GM19455 (cell line): ENCODE data around the gene CIITA.
"Not testable (repeated sequence)": the region's sequence is repeated elsewhere in the genome, so short reads cannot be mapped to it uniquely, and the experiment has no call there.

ENCODE experiments used
- ATAC-seq: cut with Tn5 transposase; IDR thresholded peaks from one replicate; pipeline ENCODE4 v1.9.1; 2021; ENCODE audit not compliant: unreplicated experiment

The CIITA gene, protein sequence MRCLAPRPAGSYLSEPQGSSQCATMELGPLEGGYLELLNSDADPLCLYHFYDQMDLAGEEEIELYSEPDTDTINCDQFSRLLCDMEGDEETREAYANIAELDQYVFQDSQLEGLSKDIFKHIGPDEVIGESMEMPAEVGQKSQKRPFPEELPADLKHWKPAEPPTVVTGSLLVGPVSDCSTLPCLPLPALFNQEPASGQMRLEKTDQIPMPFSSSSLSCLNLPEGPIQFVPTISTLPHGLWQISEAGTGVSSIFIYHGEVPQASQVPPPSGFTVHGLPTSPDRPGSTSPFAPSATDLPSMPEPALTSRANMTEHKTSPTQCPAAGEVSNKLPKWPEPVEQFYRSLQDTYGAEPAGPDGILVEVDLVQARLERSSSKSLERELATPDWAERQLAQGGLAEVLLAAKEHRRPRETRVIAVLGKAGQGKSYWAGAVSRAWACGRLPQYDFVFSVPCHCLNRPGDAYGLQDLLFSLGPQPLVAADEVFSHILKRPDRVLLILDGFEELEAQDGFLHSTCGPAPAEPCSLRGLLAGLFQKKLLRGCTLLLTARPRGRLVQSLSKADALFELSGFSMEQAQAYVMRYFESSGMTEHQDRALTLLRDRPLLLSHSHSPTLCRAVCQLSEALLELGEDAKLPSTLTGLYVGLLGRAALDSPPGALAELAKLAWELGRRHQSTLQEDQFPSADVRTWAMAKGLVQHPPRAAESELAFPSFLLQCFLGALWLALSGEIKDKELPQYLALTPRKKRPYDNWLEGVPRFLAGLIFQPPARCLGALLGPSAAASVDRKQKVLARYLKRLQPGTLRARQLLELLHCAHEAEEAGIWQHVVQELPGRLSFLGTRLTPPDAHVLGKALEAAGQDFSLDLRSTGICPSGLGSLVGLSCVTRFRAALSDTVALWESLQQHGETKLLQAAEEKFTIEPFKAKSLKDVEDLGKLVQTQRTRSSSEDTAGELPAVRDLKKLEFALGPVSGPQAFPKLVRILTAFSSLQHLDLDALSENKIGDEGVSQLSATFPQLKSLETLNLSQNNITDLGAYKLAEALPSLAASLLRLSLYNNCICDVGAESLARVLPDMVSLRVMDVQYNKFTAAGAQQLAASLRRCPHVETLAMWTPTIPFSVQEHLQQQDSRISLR

DNA sequence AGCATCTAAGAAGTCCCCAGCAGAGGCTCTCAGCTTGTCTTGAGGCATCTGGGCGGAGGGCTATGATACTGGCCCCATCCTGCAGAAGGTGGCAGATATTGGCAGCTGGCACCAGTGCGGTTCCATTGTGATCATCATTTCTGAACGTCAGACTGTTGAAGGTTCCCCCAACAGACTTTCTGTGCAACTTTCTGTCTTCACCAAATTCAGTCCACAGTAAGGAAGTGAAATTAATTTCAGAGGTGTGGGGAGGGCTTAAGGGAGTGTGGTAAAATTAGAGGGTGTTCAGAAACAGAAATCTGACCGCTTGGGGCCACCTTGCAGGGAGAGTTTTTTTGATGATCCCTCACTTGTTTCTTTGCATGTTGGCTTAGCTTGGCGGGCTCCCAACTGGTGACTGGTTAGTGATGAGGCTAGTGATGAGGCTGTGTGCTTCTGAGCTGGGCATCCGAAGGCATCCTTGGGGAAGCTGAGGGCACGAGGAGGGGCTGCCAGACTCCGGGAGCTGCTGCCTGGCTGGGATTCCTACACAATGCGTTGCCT is at the start of gene CIITA:
CIITA (plus strand) TSS at position 404 of the 543 bp plus-strand sequence; CDS start at position 533, 129 bp downstream.
- ATAC-seq: peak; percentile 59

DNA sequence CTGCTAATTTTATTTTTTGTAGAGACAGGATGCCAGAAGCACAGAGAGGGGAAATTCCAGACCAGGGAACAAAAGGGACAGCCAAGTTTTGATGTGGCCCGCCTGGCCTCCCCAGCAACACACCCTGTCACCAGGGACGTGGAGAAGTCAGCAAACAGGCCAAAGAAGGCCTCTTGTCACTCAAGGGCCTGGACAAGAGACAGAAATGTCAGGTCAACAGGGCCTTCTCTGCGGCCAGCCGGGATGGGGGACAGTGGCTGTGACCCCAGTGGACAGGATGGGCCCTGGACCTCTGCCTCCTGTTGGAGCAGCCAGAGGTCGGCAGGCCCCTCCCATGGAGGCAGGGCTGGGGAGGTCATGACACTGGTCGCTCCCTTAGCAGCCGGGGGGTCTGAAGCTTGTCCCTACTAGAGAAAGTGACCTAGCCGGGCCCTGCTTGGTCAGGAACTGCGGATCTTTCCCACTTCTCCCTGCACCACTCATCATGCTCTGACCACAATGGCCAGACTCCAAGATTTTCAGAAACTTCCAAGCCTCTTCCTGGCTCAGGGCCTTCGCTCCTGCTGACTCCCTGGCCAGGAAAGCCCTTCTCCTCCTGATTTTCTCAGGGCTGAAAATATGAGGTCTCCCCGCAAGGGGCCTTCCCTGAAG is 49.2 kb upstream of the CIITA start:
- no peak for ATAC-seq

GRCh38 chr16:10828851-10829366 is 48.1 kb upstream of the CIITA start:
- ATAC-seq: no peak

GRCh38 chr16:10829390-10830098 is 47.5 kb upstream of the CIITA start:
- not testable (repeated sequence) for ATAC-seq

GRCh38 chr16:10830240-10830639 is 46.8 kb upstream of the CIITA start:
- ATAC-seq: not testable (repeated sequence)

- ATAC-seq: no peak
Observed at GRCh38 chr16:10831894-10832886, 44.8 kb upstream of the CIITA start.

DNA sequence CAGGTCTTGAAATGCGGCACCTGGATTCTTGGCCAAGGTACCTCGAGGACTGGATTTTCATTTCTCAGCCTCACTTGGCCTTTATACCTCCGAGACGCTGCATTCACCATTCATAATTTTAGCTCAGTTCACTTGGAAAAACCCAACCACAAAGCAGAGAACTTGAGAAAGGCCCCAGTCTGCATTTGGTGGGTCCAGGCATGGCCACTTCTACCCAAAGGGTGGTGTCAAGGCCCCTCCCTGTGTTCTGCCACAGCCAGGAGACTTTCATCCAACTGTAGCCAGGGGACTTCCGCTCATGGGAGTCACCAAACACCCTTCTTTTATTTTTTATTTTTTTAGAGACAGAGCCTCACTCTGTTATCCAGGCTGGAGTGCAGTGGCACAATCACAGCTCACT is 43.7 kb upstream of the CIITA start:
- ATAC-seq: no peak

GRCh38 chr16:10834130-10834529 is 42.9 kb upstream of the CIITA start:
- no peak for ATAC-seq

GRCh38 chr16:10834766-10835165 is 42.2 kb upstream of the CIITA start:
- no peak for ATAC-seq

DNA sequence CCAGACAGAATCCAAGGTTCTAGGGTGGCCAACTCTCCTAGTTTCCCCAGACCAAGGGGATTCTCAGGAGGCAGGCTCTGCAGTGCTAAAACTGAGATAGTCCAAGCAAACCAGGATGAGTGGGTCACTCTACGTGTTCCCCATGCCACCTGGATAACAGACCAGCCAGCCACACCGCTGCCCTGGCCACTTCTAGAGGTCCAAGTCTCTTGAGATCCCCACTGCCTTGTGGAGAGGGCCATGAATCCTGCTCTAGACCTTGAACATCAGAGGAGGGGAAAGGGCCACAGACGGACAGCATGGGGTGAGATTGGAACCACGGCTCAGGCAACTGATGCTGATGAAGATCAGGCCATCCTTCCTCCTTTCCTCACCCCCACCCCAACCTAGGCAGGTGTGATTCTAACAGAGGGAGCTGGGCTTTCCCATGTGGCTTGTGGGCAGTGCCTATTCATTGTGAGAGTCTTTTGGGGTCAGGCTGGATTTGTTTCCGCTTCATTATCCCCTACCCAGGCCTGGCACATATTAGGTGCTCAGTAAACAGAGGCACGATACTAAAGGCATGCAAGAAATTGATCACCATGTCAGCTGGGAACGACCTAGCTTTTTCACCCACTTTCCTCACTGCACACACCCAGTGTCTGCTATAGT is 41.6 kb upstream of the CIITA start:
- no peak for ATAC-seq

GRCh38 chr16:10836174-10836853 is 40.7 kb upstream of the CIITA start:
- ATAC-seq: no peak

DNA sequence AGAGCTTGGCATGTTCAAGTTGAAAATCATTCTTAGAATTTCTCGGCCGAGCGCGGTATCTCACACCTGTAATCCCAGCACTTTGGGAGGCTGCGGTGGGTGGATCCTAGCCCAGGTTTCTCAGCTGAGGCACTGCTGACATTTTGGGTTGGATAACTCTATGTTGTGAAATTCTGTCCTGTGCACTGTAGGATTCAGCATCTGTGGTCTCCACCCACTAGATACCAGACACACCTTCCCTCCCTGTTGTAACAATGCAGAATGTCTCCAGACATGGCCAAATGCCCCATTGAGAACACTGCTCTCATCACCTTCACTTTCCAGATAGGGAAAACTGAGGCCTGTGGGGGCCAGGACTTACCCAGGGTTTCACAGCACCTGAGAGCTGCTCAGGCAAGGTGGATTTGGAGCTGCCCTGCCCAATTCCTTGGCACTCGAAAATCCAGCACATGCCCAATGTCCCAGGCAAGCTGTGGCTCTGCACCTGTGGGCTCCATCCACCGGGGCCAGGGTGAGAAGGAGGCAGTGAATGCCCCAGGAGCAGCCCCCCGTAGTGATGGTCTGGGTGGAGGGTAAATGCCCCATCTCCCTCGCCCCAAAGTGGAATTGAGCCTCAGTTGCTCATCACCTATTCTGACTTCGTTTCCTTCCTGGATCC is 38.3 kb upstream of the CIITA start:
- ATAC-seq: no peak

DNA sequence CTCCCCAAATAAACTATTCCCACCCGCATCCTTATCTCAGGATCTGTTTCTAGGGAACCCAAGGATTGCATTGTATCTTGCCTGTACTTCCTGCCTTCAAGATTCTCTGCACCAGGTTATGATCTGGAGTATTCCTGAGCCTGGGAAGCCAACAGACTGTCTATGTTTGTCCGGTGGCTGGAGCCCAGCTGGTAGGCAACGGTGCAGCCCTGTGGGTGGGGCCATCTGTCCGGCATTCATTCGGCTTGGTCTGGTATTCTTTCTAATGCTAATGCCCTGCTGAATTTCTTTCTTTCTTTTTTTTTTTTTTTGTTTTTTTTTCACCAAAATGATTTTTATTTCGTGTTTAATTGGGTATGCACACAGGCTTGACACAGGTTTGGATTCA is 37.7 kb upstream of the CIITA start:
- ATAC-seq: no peak

GRCh38 chr16:10840703-10841102 is 36.3 kb upstream of the CIITA start:
- ATAC-seq: no peak

- ATAC-seq: no peak
Observed at GRCh38 chr16:10846213-10846998, 30.6 kb upstream of the CIITA start.

DNA sequence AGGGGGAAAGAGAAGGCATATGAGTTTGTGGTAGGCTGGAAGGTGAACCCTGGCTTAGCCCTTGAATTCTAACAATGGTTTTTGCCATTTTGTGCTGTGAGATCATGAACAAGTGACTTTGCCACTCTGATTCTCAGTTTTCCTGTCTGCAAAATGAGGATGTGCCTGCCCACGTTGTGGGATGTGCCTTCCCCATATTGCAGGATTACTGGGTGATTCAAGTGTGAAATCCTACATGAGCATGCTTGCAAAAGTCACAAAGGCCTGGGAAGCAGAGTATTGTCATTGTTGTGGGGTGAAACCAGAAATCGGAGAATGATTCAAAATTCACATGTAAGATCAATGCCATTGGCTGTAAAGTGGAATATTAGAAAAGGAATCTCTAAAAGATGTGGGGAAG is 29.8 kb upstream of the CIITA start:
- no peak for ATAC-seq
